HG03280 (cell line): ENCODE results near the gene CFI.

Experiments
- ATAC-seq: cut with Tn5 transposase; IDR thresholded peaks from one replicate; pipeline ENCODE4 v1.9.1; 2021; ENCODE audit warnings: mild to moderate bottlenecking, moderate library complexity; ENCODE audit not compliant: unreplicated experiment

CFI gene

DNA sequence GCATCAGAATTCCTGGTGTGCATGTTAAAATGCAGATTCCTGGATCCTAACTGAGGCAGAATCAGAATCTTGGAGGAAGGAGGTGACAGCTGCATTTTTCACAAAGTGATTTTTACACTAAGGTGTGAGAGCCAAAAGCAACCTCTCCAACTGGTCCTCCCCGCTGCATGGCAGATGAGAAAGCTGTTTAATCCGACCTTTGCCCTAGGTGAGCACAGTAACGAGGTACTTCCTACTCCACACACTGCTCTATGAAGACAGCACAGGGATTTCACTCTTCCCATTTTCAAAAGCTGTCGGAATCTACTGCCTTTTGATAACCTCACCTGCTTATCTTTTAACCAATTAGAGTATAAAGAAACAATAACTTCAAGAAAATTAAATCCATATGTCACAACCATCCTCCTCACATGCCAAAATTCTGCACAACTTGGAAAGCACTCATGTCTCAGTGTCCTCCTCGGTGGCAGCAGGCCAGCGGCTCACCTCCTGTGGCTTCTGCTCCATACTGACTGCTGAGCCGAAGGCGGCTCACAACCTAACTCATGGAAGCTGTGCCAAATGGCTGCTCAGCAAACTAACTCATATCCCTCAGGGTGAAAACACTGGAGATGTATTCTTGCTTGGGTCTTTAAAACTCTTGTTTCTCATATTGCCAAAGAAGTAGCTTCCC, 102.1 kb downstream of the CFI start:
- no peak for ATAC-seq

DNA sequence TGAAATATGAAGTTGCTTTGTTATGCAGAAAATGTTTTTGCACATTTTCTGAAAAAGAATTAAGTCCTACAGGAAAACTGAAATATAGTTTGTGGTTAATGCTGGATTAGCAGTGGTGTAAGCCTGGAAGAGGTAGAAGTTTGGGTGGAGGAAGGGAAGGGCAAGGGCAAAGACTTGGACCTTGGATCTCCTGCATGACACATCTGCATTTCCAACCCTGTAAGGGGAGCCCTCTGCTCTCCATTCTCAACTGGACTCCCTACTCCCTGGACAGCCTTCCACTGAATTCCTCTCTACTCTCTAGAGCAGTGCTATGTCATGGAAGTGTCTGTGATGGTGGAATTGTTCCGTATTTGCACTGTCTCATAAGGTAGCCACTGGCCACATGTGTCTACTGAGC, 103.1 kb downstream of the CFI start:
- ATAC-seq, result no peak

DNA sequence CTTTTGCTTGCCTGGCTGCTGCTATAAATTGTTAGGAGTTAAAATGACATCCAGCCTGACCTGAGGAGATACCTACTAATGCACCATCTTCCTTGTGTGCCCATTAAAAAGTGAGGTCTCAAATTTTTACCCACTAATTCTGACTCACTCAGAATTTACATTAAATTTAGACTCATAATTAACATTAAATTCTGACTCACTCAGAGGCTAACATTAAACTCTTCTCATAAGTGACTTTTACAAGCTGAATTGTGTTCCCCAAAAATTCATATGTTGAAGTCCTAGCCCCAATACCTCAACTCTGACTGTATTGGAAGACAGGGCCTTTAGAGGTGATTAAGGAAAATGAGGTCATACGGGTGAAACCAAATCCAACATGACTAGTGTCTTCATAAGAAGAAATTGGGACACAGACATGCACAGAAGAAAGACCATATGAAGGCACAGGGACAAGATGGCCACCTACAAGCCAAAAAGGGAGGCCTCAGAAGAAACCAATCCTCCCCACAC, 110.3 kb downstream of the CFI start:
- ATAC-seq, result no peak
